GM21526 (cell line): Measurements from ENCODE around the gene PGD.
"Not testable (repeated sequence)": the region's sequence is repeated elsewhere in the genome, so short reads cannot be mapped to it uniquely, and the experiment has no call there.

Experiments
- ATAC-seq: cut with Tn5 transposase; IDR thresholded peaks from one replicate; pipeline ENCODE4 v1.9.1; 2021; ENCODE audit warnings: moderate library complexity; ENCODE audit not compliant: unreplicated experiment, low FRiP score

The PGD gene

DNA sequence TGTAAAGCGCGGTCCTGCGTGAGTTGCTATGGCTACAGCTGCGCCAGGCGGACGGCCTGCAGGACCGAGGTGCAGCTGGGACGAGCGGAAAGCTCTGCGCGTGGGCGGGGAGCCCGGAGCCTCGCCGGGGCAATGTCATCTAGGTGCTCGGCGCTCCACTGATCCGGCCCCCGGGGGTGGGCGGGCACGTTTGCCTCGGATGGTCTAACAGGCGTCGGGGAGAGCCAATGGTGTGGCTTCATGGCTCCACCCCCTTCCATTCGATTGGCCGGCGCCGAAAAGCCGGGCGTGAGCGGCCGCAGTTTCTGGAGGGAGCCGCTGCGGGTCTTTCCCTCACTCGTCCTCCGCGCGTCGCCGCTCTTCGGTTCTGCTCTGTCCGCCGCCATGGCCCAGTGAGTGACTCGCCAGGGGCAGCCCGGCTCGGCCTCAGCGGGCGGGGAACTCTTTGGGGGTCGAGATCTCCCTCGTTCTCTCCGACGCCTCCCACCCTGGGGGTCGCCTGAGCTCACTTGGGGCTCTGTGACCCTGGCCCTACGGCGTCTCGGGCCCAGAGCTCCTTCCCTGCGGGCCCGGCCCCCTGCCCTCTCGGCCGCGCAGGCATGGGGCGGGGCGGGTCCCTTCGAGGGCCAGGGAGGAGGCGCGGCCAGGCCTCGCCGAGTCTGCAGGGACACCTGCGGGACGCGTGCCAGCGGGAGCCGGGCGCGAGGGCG, at the start of gene PGD:
PGD (plus strand) TSS at position 331 of the 710 bp plus-strand sequence; CDS start at position 385, 54 bp downstream.
- ATAC-seq = peak; percentile 89

DNA sequence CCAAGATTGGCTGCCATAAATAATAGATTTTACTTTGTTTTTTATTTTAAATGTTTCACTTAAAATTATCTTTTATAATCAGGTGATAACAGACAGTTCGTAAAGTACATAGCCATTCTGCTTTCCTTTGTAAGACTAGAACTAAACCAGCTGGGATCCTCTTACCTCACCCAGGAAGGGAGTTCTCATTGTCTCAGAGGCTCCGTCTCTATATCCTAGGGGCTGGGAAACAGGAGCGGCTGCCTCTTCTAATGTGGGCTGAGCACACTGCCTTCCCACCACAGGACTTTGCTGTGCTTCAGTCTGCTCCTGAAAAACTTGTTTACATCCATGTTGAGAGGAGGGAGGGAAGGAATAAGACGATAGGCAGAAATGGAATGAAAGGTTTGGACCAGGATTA, 45.6 kb upstream of the PGD start:
- no peak for ATAC-seq

DNA sequence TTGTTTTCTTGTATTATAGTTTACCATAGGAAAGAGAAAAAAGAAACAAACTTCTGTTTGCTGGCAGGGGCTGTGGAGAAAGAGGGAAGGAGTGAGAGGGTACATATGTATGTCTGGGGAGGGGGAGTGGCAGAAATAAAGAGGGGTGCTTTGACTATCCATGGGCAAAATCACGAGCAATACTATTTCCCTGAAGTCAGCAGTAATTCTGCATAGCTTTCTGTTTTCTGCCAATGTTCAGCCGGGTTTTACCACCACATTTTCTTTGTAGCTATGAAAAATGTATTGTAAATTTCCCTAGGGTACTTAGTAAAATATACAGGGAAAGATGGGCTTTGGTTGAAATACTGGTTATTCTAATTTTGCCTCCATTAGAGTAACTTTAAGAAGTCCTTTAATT, 45.2 kb upstream of the PGD start:
- ATAC-seq = no peak

DNA sequence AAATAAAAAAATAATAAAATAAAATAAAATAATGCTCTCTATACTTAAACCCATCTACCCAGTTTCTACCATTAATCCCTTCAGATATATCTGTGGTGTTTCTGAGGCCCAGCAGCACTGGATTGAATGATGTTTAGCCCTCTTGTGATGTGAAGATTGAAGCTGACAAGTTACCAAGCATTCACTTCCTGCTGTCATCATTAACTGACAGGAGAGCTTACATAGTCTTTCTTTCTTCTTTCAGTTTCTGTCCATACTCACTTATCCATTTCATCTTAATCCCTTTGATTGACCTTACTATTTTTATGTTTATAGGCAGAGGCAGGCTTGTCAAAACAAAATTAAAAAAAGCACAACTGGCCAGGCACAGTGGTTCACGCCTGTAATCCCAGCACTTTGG, 38.8 kb upstream of the PGD start:
- no peak for ATAC-seq

DNA sequence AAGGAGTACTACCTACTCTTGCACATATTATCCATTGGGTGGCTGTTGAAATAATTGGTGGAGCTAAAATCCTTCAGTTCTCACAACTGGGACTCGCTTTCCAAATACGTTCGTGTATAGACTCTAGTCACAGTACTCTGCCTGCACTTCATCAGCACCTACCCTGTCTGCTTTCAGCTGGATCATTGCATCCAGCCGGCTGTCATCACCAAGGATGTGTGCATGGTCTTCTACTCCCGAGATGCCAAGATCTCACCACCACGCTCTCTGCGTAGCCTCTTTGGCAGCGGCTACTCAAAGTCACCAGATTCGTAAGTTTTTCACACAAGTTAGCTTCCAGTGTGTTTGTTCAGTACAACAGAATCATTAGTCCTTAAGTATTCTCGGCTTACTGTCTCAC, 37.3 kb upstream of the PGD start:
- ATAC-seq = no peak

DNA sequence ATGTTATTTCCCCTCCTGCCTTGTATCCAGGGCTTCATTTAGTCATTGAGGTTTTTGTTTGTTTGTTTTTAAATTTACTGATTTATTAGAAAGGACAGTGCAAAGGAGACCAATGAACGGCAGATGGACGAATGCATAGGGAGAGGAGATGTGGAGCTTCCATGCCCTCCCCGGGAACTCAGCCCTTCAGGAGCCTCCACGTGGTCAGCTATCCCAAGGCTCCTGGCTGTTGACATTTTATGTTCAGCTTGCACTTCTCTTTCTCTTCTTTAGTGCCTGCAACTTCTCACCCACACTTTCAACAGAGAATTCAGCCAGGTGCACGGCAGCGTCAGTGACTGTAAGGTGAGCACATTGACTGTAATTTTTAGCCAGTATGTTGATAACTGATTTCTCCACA, 30.7 kb upstream of the PGD start:
- no peak for ATAC-seq

DNA sequence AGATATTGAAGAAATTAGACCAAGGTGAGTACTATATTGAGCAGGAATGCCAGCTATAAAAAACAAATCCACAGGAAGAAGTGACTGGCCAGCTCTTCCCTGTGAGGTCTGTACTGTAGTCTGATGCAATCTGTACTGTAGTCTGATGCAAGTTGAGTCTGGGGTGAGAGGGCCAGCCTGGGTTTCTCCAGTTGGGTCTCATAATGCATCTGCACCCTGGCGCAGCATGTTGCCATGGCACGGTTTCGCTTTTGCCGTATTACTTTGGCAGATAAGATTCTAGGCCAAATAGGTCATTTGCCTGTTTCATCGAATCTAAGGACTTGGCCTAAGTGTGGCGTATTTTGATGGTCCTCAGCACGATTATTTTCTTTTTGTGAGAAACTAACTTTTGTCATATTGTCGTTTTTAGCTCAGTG, 24.4 kb upstream of the PGD start:
- ATAC-seq = no peak

DNA sequence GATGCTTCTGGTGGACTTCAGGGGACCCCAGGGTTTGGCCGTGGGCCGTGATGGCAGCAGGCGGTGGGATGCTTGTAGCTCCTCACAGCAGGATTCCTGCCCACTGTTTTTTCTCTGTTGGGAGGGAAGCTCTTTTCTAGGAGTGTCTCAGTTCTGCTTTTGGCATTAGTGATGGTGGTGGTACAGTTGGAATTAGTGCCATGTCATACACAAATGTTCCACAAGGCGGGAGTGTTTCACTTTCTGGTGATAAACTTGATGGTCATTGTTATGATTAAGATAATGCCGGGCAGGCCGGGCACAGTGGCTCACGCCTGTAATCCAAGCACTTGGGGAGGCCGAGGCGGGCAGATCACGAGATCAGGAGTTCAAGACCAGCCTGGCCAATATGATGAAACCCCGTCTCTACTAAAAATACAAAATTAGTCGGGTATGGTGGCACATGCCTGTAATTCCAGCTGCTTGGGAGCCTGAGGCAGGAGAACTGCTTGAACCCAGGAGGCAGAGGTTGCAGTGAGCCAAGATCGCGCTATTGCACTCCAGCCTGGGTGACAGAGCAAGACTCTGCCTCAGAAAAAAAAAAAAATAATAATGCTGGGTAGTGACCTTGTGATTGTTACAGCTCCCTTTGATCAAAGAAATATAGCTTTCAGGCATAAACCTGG, 21.4 kb upstream of the PGD start:
- not testable (repeated sequence) for ATAC-seq

DNA sequence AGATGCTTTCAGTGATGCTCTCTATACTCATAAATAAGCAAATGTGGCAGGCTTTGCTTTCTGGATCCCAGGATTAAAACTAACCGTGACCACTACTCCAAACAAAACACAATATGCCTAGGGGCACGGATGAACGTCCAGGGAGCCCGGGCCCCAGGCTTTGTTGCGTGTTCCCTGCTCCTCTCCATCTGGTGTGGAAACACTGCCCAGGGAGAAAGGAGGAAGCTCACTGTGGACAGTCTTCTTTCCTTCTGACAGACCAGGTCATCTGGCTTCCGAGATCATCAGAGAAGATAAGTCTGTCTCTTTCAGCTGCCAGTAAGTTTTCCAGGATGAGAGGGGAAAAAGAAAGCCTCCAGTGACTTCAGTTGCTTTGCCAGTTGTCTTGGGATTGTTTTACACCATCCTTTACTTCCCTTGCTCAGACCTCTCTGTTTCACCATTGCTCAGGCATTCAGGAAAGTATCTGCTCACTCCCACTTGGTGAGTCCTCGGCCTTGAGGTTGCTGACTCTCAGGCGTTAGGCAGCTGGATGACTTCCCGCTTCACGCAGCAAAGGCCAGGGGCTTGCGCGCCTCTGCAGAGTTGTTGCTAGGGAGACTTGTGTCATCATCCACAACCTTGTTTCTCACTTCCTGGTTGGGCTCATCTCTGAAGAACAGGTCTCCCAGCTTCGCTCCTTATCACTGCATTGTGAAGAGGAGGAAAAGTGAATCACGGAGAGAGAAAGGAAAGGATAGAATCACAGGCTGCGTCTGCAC, 20.6 kb upstream of the PGD start:
- no peak for ATAC-seq

DNA sequence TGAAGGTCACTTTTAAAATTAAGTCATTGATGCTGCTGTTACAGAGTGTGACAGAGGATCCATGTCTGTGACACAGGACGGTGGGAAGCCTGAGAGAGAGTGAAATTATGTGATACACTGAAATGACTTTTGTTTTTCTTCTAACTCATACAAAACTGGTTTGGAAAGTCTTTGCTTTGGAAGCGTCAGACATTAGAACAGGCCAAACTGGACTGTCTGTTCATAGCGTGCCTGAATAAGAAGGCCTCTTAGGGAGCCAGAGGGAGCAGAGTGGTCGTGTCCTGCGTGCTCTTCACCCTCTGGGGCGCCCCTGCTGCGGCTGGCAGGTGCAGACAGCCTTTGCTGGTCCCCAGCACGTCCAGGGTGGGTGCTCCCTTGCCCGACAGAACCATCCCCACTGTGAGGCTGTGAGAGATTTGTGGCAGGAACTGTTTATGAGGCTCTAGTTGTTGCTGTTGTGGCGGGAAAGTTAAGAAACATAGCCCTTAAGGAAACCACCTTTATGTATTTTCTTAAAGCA, 19.7 kb upstream of the PGD start:
- ATAC-seq = no peak

DNA sequence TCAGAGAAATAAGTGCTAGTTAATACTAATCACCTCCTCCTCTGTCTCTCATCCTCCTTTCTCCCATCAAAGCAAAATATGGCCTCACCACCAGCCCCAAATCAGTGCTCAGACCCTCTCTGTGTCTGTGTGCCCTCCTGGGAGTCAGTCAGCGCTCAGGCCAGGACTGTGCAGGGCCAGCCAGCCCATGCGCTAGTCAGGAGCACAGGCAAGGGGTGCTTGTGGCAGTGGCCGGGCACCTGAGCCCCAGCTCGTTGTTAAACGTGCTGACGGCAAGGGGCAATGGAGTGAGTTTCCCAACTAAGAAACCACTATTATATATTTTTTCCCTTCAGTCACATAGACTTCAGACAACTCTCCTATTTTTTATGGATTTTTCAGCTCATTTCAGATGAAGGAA, 19.2 kb upstream of the PGD start:
- no peak for ATAC-seq

DNA sequence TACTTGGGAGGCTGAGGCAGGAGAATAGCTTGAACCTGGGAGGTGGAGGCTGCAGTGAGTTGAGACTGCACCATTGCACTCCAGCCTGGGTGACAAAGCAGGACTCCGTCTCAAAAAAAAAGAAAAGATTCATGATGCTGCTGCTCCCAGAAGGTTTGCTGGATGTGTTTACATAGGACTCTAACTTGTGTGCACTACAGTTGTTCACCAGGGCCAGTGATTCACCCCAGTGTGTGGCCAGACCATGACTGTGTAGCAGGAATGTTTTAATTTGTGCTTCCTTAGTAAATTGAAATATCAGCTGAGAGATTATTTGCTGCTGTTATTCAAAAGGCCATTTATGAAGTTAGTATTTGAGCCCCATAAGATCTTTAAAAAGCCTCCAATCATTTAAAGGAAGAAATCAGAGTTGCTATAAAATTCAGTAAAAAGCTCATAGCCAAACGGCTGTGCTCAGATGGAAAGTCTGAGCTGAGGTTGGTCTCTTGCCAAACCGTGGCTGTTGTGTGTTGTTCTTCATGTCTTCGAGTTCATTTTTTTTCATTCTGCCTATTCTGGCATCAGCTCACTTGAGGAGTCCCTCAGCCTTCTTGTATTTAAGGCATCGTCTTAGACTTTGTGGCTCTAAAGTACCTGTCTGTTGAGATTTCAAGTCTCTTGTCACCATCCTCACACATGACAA, 18.1 kb upstream of the PGD start:
- no peak for ATAC-seq

DNA sequence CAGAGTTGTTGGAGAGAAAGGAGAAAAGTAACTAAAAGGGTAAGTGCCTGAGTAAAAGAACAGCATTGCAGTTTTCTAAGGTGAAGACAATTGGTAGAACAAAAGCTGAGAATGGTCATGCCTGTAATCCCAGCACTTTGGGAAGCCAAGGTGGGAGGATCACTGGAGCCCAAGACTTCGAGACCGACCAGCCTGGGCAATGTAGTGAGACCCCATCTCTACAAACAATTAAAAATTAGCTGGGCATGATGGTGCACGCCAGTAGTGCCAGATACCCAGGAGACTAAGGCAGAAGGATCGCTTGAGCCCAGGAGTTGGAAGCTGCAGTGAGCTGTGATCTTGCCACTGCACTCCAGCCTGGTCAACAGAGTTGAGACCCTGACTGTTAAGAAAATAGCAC, 15.2 kb upstream of the PGD start:
- no peak for ATAC-seq

DNA sequence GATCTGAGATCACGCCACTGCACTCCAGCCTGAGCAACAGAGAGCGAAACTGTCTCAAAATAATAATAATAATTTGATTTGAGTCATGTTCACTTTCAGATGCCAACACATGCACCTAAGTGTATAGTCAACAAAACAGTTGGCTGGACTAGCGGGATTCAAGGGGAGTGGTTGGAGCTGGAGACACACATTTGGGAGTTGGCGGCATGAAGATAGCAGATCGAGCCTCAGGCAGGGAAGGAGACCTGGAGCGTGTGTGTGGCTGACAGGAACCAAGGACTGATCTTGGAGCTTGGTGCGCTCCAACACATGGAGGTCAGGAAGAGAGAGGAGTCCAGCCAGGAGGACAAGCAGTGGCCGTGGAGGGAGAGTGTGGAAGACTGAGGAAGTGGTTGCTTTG, 14.6 kb upstream of the PGD start:
- ATAC-seq = no peak

DNA sequence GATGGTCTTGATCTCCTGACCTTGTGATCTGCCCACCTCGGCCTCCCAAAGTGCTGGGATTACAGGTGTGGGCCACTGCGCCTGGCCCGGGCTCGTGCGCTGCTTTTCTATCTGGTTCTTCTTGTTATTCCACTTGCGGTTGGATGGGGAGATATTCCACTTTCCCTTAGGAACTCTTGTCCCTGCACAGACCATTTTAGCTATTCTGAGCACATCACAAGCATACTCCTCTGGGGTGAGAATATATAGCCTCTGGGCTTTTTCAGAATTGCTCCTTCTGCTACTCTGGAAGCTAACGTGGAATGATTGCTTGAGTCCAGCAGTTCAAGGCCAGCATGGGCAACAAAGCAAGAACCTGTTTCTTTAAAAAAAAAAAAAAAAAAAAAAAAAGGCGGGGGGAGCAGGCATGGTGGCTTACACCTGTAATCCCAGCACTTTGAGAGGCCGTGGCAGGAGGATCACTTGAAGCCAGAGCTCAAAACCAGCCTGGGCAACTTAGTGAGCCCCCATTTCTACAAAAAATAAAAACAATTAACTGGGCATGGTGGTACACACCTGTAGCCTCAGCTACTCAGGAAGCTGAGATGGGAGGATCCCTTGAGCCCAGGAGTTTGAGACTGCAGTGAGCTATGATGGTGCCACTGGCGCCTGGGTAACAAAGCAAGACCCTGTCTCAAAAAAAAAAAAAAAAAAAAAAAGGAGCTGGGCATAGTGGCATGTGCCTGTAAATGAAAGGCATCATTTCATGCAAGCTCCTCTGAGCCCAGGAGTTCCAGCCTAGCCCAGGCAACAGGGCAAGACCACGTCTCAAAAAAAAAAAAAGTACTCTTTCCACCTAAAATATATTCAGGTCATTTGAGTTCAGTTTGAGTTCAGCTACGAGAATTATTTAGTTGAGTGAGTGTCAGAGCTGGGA, 11.8 kb upstream of the PGD start:
- ATAC-seq = no peak

DNA sequence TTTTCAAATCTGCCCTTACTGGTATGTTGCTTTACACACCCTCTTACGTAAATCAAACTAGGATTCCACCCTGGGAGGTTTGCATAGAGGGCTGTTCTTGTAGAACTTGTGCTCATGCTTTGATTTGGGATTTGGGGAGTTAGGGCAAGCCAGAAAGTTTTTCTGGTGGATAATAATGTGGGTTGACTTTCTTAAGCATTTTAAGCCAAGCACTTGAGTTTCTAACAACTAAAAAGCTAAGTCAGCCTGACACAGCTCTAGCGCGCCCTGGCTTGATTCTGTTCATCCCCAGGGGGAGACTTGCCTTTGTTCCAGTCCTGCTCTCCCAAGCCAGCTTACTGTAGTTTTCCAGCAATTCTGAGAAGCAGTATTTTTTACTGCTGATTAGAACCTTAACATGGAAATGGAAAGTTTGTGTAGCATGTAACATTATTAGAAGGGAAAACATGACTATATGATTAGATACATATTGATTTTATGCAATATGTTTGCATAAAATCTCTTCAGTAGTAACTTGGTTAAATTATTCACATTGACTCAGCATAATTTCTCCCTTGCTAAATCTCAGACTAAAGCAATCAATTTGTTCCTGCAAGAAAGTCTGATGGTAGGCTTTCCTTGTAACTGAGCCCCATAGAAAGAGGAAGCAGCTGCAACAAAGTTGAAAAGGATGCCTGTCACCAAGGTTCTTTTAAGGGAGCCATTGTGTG, 11.0 kb upstream of the PGD start:
- no peak for ATAC-seq

DNA sequence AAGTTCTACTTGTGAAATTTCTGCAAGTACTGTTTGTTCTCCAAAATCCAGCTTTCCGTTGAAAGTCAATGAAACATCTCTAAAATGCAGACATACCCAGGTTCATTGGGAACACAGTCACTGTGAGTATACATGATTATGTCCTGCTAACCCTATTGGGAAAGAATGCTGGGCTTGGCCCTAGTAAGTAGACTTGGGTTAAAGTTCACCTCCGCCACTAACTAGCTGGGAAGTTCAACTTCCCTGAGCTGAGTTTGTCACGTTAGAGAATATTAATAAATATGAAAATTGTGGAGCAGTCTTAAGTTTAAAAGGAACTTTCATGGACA, 10.5 kb upstream of the PGD start:
- no peak for ATAC-seq

DNA sequence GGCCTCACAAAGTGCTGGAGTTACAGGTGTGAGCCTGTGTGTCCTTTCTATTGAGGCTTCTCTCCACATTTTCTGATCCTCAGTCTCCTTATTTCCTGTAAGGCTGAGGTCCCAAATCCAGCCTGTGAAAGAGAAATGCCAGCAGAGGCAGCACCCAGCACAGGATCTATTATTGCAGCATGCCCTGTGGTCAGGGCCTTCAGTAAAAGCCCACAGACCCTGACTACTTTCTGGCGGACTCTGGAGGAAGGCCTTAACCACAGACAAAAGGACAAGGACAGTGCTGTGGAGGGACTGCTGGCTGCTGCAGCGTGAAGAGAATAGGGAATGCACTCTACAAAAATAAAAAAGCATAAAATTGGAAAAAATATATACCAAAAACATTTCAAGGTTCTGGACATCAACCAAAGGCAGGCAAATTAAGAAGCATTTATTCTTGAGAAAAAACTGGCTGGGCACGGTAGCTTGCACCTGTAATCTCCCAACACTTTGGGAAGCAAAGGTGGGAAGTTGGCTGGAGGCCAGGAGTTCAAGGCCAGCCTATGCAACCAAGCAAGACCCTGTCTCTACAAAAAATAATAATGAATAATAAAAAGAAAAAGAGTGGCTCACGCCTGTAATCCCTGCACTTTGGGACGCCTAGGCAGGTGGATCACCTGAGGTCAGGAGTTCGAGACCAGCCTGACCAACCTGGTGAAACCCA, 9.4 kb upstream of the PGD start:
- ATAC-seq = no peak

DNA sequence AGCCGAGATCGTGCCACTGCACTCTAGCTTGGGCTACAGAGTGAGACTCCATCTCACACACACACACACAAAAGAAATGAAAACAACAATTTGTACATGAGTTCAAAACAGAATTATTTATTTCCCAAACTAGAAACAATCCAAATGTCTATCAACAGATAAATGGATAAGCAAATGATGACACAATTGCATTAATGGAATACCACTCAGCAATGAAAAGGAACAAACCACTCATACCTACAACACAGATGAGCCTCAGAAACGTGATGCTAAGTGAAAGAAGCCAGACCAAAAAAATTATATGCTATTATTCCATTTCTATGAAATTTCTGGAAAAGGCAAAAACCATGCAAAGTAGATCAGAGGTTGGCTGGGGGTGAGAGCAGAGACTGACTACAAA, 2.0 kb upstream of the PGD start:
- no peak for ATAC-seq
